ENCODE measurements around the gene ITLN1.

Gene ITLN1

DNA sequence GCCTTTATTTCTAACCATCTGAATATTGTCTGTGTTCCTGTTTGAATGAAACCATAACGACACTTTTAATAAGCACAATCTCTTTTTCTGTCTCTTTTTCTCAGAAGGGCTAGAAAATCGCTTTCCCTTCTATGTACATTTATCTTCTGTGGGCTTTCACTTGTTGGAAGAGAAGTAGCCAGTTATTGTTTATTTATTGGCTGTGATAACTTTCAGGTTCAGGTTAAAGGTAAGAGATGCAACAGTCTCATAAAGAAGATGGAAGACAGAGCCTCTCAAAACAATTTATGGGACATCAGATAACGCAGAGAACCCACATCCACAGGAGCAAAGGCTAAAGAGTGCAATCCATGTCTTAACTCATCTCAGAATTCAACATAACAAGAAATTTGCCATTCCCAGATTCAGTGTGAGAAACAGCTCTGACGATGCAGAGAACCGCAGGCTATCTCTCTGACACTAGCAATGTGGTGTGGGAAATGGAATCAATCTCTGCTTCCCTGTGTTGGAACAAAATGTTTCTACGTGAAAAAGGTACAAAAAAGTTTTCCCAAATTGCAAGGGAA, 18.2 kb downstream of the ITLN1 start:
- DNase-seq (ENCODE audit: low read depth): no peak
- no peak for TF ChIP-seq CTCF (conservative IDR thresholded peaks at IDR 0.05; ENCODE audit: control insufficient read depth, insufficient read depth, low read depth, low read length)
- no peak overlapping the region for H3K4me3 ChIP-seq (ENCODE audit: control insufficient read depth, low read depth, low read length)

- TF ChIP-seq CTCF (conservative IDR thresholded peaks at IDR 0.05; ENCODE audit: control insufficient read depth, insufficient read depth, low read depth, low read length): no peak
- H3K4me3 ChIP-seq (ENCODE audit: control insufficient read depth, low read depth, low read length): no peak overlapping the region
- DNase-seq (ENCODE audit: low read depth): no peak
Measured at GRCh38 chr1:160866001-160866694, 18.8 kb downstream of the ITLN1 start.

DNA sequence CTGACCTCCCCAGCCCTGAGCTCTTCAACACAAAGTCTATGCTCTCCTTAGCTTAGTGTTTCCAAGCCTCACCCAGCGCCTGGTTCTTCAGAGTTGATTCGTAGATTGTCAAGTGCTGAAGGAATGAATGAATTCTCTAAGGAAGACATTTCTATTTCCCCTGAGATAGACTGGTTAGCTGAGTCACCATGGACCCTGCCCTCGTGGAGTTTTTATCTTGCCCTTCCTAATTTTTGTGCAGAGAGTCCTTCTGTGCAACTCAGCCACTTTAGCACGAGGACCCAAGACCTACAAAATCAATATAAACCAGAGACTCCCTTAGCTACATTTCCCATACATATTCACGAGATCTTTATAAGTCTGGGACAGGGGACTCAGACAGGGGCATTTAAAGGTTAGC, 19.6 kb downstream of the ITLN1 start:
- no peak for DNase-seq (ENCODE audit: low read depth)
- H3K4me3 ChIP-seq (ENCODE audit: control insufficient read depth, low read depth, low read length): no peak overlapping the region
- no peak for TF ChIP-seq CTCF (conservative IDR thresholded peaks at IDR 0.05; ENCODE audit: control insufficient read depth, insufficient read depth, low read depth, low read length)

GRCh38 chr1:160864173-160864572, 20.8 kb downstream of the ITLN1 start:
- no peak overlapping the region for H3K4me3 ChIP-seq (ENCODE audit: control insufficient read depth, low read depth, low read length)
- TF ChIP-seq CTCF (conservative IDR thresholded peaks at IDR 0.05; ENCODE audit: control insufficient read depth, insufficient read depth, low read depth, low read length): no peak
- DNase-seq (ENCODE audit: low read depth): no peak

- no peak for TF ChIP-seq CTCF (conservative IDR thresholded peaks at IDR 0.05; ENCODE audit: control insufficient read depth, insufficient read depth, low read depth, low read length)
- no peak for DNase-seq (ENCODE audit: low read depth)
- no peak overlapping the region for H3K4me3 ChIP-seq (ENCODE audit: control insufficient read depth, low read depth, low read length)
Measured at GRCh38 chr1:160863774-160864131, 21.2 kb downstream of the ITLN1 start.

GRCh38 chr1:160863061-160863773, 21.8 kb downstream of the ITLN1 start:
- no peak overlapping the region for H3K4me3 ChIP-seq (ENCODE audit: control insufficient read depth, low read depth, low read length)
- no peak for TF ChIP-seq CTCF (conservative IDR thresholded peaks at IDR 0.05; ENCODE audit: control insufficient read depth, insufficient read depth, low read depth, low read length)
- DNase-seq (ENCODE audit: low read depth): no peak

All from fibroblast of mammary gland (primary cell).